Loucy (cell line): Measurements from ENCODE around the gene SLITRK2.

Experiments
- H2AFZ ChIP-seq: fragments of 200-600 bp; sonication (generic); 2 replicates; pipeline ENCODE4 v1.6.0; 2016; ENCODE audit warnings: antibody characterized with exemption, mild to moderate bottlenecking, low read length, moderate library complexity
- H3F3A ChIP-seq: fragments of 200-600 bp; 2 replicates; pipeline ENCODE4 v1.6.0; 2016; ENCODE audit warnings: antibody characterized with exemption, low read depth, mild to moderate bottlenecking
- H3K27me3 ChIP-seq: fragments of 200-600 bp; sonication (generic); 2 replicates; pipeline ENCODE4 v1.6.1; 2014; ENCODE audit warnings: low read length, mild to moderate bottlenecking; ENCODE audit not compliant: insufficient read depth, poor library complexity, severe bottlenecking
- H3K36me3 ChIP-seq: fragments of 200-600 bp; sonication (generic); 2 replicates; pipeline ENCODE4 v1.6.1; 2016; ENCODE audit warnings: low read length; ENCODE audit not compliant: insufficient read depth
- H3K4me1 ChIP-seq: fragments of 200-600 bp; sonication (generic); 2 replicates; pipeline ENCODE4 v1.5.1; 2014; ENCODE audit warnings: low read length, mild to moderate bottlenecking; ENCODE audit not compliant: insufficient read depth, poor library complexity, severe bottlenecking
- H3K4me2 ChIP-seq: fragments of 200-600 bp; sonication (generic); 2 replicates; pipeline ENCODE4 v1.6.0; 2014; ENCODE audit warnings: antibody characterized with exemption, low read length, low read depth, mild to moderate bottlenecking; ENCODE audit not compliant: poor library complexity, severe bottlenecking
- H3K4me3 ChIP-seq: fragments of 200-600 bp; sonication (generic); 2 replicates; pipeline ENCODE4 v1.5.1; 2014; ENCODE audit warnings: low read length, mild to moderate bottlenecking, mixed read lengths; ENCODE audit not compliant: poor library complexity, severe bottlenecking
- H3K79me2 ChIP-seq: fragments of 200-600 bp; sonication (generic); 2 replicates; pipeline ENCODE4 v1.6.1; 2014; ENCODE audit warnings: low read length; ENCODE audit not compliant: insufficient read depth
- H3K9ac ChIP-seq: fragments of 200-600 bp; sonication (generic); 2 replicates; pipeline ENCODE4 v1.6.0; 2014; ENCODE audit warnings: mild to moderate bottlenecking, low read depth, low read length, moderate library complexity; ENCODE audit not compliant: poor library complexity, severe bottlenecking
- H3K9me2 ChIP-seq: fragments of 200-600 bp; sonication (generic); replicated peaks from 2 replicates; pipeline ENCODE4 v1.6.1; 2016; ENCODE audit warnings: low read depth, low read length, mixed read lengths
- H3K9me3 ChIP-seq: fragments of 200-600 bp; sonication (generic); 2 replicates; pipeline ENCODE4 v1.6.1; 2014; ENCODE audit warnings: mild to moderate bottlenecking, antibody characterized with exemption, low read length, low read depth; ENCODE audit not compliant: insufficient read depth
- H4K20me1 ChIP-seq: fragments of 200-600 bp; sonication (generic); 2 replicates; pipeline ENCODE4 v1.6.0; 2014; ENCODE audit warnings: antibody characterized with exemption, low read length, mild to moderate bottlenecking; ENCODE audit not compliant: insufficient read depth, poor library complexity, severe bottlenecking
- EZH2phosphoT487 ChIP-seq: fragments of 200-600 bp; IDR thresholded peaks from 2 replicates; pipeline ENCODE4 v1.6.1; 2018; ENCODE audit warnings: antibody characterized with exemption, mild to moderate bottlenecking, moderate library complexity, borderline replicate concordance
- TF ChIP-seq, protein P1 (sequence below): fragments of 200-600 bp; sonication (generic); conservative IDR thresholded peaks from 2 replicates; pipeline ENCODE4 v1.5.1; 2014; ENCODE audit warnings: mild to moderate bottlenecking, antibody characterized with exemption, low read length

Gene SLITRK2

GRCh38 chrX:145861818-145862217 lies 44.2 kb downstream of the SLITRK2 start:
- no peak overlapping the region for H2AFZ ChIP-seq
- no peaks in the 10 kb centered on the region for H3K9me3 ChIP-seq
- H3K79me2 ChIP-seq = no peaks in the 10 kb centered on the region
- no peak overlapping the region for H3K4me2 ChIP-seq
- H3K36me3 ChIP-seq = no peaks in the 10 kb centered on the region
- no peaks in the 10 kb centered on the region for H4K20me1 ChIP-seq
- H3K4me3 ChIP-seq = no peak overlapping the region
- no peak for TF ChIP-seq EZH2phosphoT487
- TF ChIP-seq, protein P1, sequence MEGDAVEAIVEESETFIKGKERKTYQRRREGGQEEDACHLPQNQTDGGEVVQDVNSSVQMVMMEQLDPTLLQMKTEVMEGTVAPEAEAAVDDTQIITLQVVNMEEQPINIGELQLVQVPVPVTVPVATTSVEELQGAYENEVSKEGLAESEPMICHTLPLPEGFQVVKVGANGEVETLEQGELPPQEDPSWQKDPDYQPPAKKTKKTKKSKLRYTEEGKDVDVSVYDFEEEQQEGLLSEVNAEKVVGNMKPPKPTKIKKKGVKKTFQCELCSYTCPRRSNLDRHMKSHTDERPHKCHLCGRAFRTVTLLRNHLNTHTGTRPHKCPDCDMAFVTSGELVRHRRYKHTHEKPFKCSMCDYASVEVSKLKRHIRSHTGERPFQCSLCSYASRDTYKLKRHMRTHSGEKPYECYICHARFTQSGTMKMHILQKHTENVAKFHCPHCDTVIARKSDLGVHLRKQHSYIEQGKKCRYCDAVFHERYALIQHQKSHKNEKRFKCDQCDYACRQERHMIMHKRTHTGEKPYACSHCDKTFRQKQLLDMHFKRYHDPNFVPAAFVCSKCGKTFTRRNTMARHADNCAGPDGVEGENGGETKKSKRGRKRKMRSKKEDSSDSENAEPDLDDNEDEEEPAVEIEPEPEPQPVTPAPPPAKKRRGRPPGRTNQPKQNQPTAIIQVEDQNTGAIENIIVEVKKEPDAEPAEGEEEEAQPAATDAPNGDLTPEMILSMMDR = no peak
- no peak overlapping the region for H3K9ac ChIP-seq
- H3K4me1 ChIP-seq = no peaks in the 10 kb centered on the region
- H3K27me3 ChIP-seq = no peaks in the 10 kb centered on the region
- no peaks in the 10 kb centered on the region for H3K9me2 ChIP-seq
- no peaks in the 10 kb centered on the region for H3F3A ChIP-seq

DNA sequence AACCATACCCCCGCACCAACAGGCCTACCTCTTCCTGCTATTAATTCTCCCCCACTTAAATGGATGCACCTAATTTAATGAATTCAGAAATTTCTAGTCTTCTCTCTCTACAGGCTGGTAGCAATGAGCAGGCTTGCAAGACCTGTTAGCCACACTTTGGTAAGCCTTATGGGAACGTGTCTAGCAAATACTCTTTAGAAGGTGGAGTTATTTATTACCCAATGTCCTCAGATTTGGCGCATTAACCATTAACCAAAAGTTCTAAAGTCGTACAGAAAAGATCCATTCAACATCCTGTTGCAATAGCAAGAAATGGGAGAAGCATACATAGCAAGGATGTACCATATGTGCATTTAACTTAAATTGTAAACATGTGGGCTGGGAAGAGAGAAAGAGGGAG lies 47.5 kb downstream of the SLITRK2 start:
- Histone ChIP-seq H3K27me3 (no peaks in the 10 kb centered on the region), H3K4me2 (no peak overlapping the region), H3K4me3 (no peak overlapping the region), H3K9ac (no peak overlapping the region), H3F3A (no peaks in the 10 kb centered on the region), H3K36me3 (no peaks in the 10 kb centered on the region), H3K9me2 (no peaks in the 10 kb centered on the region), H3K79me2 (no peaks in the 10 kb centered on the region), H2AFZ (no peak overlapping the region), H3K9me3 (no peaks in the 10 kb centered on the region), H4K20me1 (no peaks in the 10 kb centered on the region), H3K4me1 (no peaks in the 10 kb centered on the region)
- TF ChIP-seq EZH2phosphoT487 = no peak
- TF ChIP-seq, protein P1 = no peak
